ENCODE data around the gene OGFOD2. TPM values are rescaled to one million over a fixed set of nuclear protein-coding genes. Genes with fewer than 3 reads are reported as not detected.

Gene OGFOD2
- total RNA-seq, 1 donor from 2014 or later, result 24.1 TPM

GRCh38 chr12:122961531-122962329, 13.3 kb upstream of the OGFOD2 start:
- Mint-ChIP-seq H3K9me3 (no peaks in the 10 kb centered on the region), H3K27me3 (no peaks in the 10 kb centered on the region), H3K36me3 (no peaks in the 10 kb centered on the region), H3K4me3 (no peak overlapping the region), H3K27ac (no peak overlapping the region), H3K4me1 (ENCODE audit: unreplicated experiment) (peaks cover 7% of the 10 kb centered on the region)
- DNase-seq (ENCODE audit: extremely low spot score, unreplicated experiment), result no peak
- TF ChIP-seq CTCF (conservative IDR thresholded peaks at IDR 0.05), result no peak

- Mint-ChIP-seq H3K27me3 (no peaks in the 10 kb centered on the region), H3K27ac (no peak overlapping the region), H3K36me3 (no peaks in the 10 kb centered on the region), H3K4me3 (no peak overlapping the region), H3K9me3 (no peaks in the 10 kb centered on the region), H3K4me1 (ENCODE audit: unreplicated experiment) (peaks cover 10% of the 10 kb centered on the region)
- DNase-seq (ENCODE audit: extremely low spot score, unreplicated experiment), result no peak
- no peak for TF ChIP-seq CTCF (conservative IDR thresholded peaks at IDR 0.05)
These were observed 11.1 kb upstream of the OGFOD2 start for GRCh38 chr12:122963941-122964265.

- Mint-ChIP-seq H3K4me1 (ENCODE audit: unreplicated experiment) (peaks cover 10% of the 10 kb centered on the region), H3K27me3 (no peaks in the 10 kb centered on the region), H3K36me3 (no peaks in the 10 kb centered on the region), H3K4me3 (peak overlapping the region; percentile 82), H3K9me3 (no peaks in the 10 kb centered on the region), H3K27ac (no peak overlapping the region)
- DNase-seq (ENCODE audit: extremely low spot score, unreplicated experiment), result no peak
- TF ChIP-seq CTCF (conservative IDR thresholded peaks at IDR 0.05), result no peak
These were observed 10.4 kb upstream of the OGFOD2 start for GRCh38 chr12:122964439-122965257.

- H3K4me3 Mint-ChIP-seq, result peak overlapping the region; percentile 82
- DNase-seq (ENCODE audit: extremely low spot score, unreplicated experiment), result no peak
These were observed 9.7 kb upstream of the OGFOD2 start for GRCh38 chr12:122965321-122965751.

More at GRCh38 chr12:122965321-122965751, 9.7 kb upstream of the OGFOD2 start:
- Mint-ChIP-seq H3K4me1 (ENCODE audit: unreplicated experiment) (peaks cover 10% of the 10 kb centered on the region), H3K27me3 (no peaks in the 10 kb centered on the region), H3K36me3 (no peaks in the 10 kb centered on the region), H3K27ac (no peak overlapping the region), H3K9me3 (no peaks in the 10 kb centered on the region)
- no peak for TF ChIP-seq CTCF (conservative IDR thresholded peaks at IDR 0.05)

Data from type B pancreatic cell (in vitro differentiated cells).